B cell (primary cell): Measurements from ENCODE around the gene PAPSS1. TPM values are rescaled to one million over a fixed set of nuclear protein-coding genes. Genes with fewer than 3 reads are reported as not detected.

Experiments used
- ATAC-seq: fragments of 200-7000 bp; cut with Tn5 transposase; one replicate; pipeline ENCODE4 v1.10.0; 2021; ENCODE audit warnings: low read depth, mild to moderate bottlenecking, moderate number of reproducible peaks, moderate library complexity
- CTCF ChIA-PET: fragments of 350-600 bp; sonication (Branson Sonifier 250); formaldehyde crosslinking; loops from one replicate; lab custom pipeline; 2021; ENCODE audit warnings: antibody characterized with exemption, inconsistent platforms; lab: Charles Lee
- POLR2A ChIA-PET: fragments of 350-600 bp; sonication (Branson Sonifier 250); formaldehyde crosslinking; loops from one replicate; lab custom pipeline; 2021; ENCODE audit warnings: antibody characterized with exemption; lab: Charles Lee
- DNase-seq: peaks from one replicate; pipeline ENCODE4 v3.0.0; 2013
- H2AFZ ChIP-seq: 2 replicates; pipeline ENCODE4 v1.6.1; 2012; ENCODE audit warnings: mild to moderate bottlenecking, low read depth, low read length; ENCODE audit not compliant: insufficient read depth, poor library complexity, severe bottlenecking
- H3K27ac ChIP-seq, 2 donors: 1 replicate in 1 of 2; 2 replicates in 1 of 2; pipeline ENCODE4 v1.5.1; 2012 to 2013; ENCODE audit warnings: low read length in 2 of 2, mild to moderate bottlenecking in 2 of 2, moderate library complexity in 1 of 2
- H3K27me3 ChIP-seq, 4 experiments: fragments of 200-600 bp in 1 of 4; sonication (generic) in 1 of 4; replicated peaks in 1 of 4; 1 replicate in 2 of 4; 2 replicates in 2 of 4; pipeline versions ENCODE4 v1.6.1 to v1.7.0; 2013 to 2016; ENCODE audit warnings: low read length in 3 of 4, mild to moderate bottlenecking in 2 of 4, mixed read lengths in 1 of 4, moderate library complexity in 1 of 4; ENCODE audit not compliant: insufficient read depth in 4 of 4, control insufficient read depth in 3 of 4; ENCODE audit errors: control extremely low read depth in 1 of 4
- H3K36me3 ChIP-seq, 2 experiments: replicated peaks in 1 of 2; 1 replicate in 1 of 2; 2 replicates in 1 of 2; pipeline versions ENCODE4 v1.6.1 to v1.7.1; 2013; ENCODE audit warnings: low read length in 1 of 2; ENCODE audit not compliant: insufficient read depth in 2 of 2, control insufficient read depth in 1 of 2; ENCODE audit errors: control extremely low read depth in 1 of 2, extremely low read depth in 1 of 2
- H3K4me1 ChIP-seq, 2 donors: fragments of 200-600 bp in 1 of 2; sonication (generic) in 1 of 2; 1 replicate in 1 of 2; 2 replicates in 1 of 2; pipeline versions ENCODE4 v1.5.1 to v1.6.1; 2013 to 2017; ENCODE audit warnings: low read length in 2 of 2; ENCODE audit not compliant: control insufficient read depth in 2 of 2, insufficient read depth in 2 of 2
- H3K4me2 ChIP-seq: replicated peaks from 2 replicates; pipeline ENCODE3; 2012; ENCODE audit warnings: mild to moderate bottlenecking, low read depth, low read length; ENCODE audit not compliant: poor library complexity, severe bottlenecking
- H3K4me3 ChIP-seq, 5 experiments: fragments of 200-600 bp in 1 of 5; sonication (generic) in 1 of 5; 1 replicate in 3 of 5; 2 replicates in 2 of 5; pipeline versions ENCODE4 v1.5.1 to v1.7.0; 2011 to 2016; ENCODE audit warnings: low read length in 4 of 5, mild to moderate bottlenecking in 4 of 5, low read depth in 2 of 5, control low read depth in 1 of 5, moderate library complexity in 1 of 5; ENCODE audit not compliant: insufficient read depth in 1 of 5; ENCODE audit errors: control extremely low read depth in 1 of 5, extremely low read depth in 1 of 5
- H3K79me2 ChIP-seq: fragments of 200-600 bp; sonication (generic); one replicate; pipeline ENCODE4 v1.6.0; 2016; ENCODE audit warnings: low read length; ENCODE audit not compliant: control insufficient read depth, insufficient read depth
- H3K9ac ChIP-seq: fragments of 200-600 bp; sonication (generic); 2 replicates; pipeline ENCODE4 v1.6.1; 2017; ENCODE audit warnings: mild to moderate bottlenecking, low read length, moderate library complexity
- H3K9me3 ChIP-seq, 3 donors: one replicate each; pipeline versions ENCODE4 v1.6.1 to v1.7.1; 2013; ENCODE audit warnings: low read length in 2 of 3; ENCODE audit not compliant: control insufficient read depth in 2 of 3, insufficient read depth in 1 of 3; ENCODE audit errors: control extremely low read depth in 1 of 3
- H4K20me1 ChIP-seq: 2 replicates; pipeline ENCODE4 v1.6.0; 2012; ENCODE audit warnings: mild to moderate bottlenecking, low read length; ENCODE audit not compliant: insufficient read depth, control insufficient read depth, poor library complexity, severe bottlenecking
- H3K27ac Mint-ChIP-seq: one replicate; pipeline ENCODE4 v1.8.0; 2021; ENCODE audit warnings: mixed read lengths
- H3K27me3 Mint-ChIP-seq: one replicate; pipeline ENCODE4 v1.8.0; 2021; ENCODE audit warnings: mixed read lengths
- H3K4me1 Mint-ChIP-seq: one replicate; pipeline ENCODE4 v1.8.0; 2021; ENCODE audit warnings: mixed read lengths
- H3K4me3 Mint-ChIP-seq: one replicate; pipeline ENCODE4 v1.8.0; 2021; ENCODE audit warnings: mixed read lengths
- H3K9me3 Mint-ChIP-seq: one replicate; pipeline ENCODE4 v1.8.0; 2022; ENCODE audit warnings: mixed read lengths; ENCODE audit not compliant: insufficient read depth
- EZH2 ChIP-seq: IDR thresholded peaks from 2 replicates; pipeline ENCODE4 v1.6.1; 2012; ENCODE audit warnings: borderline replicate concordance, low read depth, mild to moderate bottlenecking, moderate library complexity, low read length; ENCODE audit not compliant: insufficient read depth, poor library complexity, severe bottlenecking
- WGBS: methylation state at CpG from one replicate; pipeline ENCODE4 v1.1.5; 2013; ENCODE audit warnings: missing lambda C conversion rate; ENCODE audit not compliant: insufficient coverage; 5-methylcytosine and 5-hydroxymethylcytosine counted together
- intact Hi-C: fragments of 100-400 bp; cut with micrococcal nuclease; formaldehyde crosslinking; loops from one replicate; pipeline ENCODE4 v1.10.0; 2022
- polyA plus RNA-seq: library from polyadenylated mRNA; depleted of rRNA; stranded (reverse); fragments of >200 nt; gene quantifications from 2 replicates; pipeline ENCODE4 v1.2.3, GENCODE V29; 2012
- total RNA-seq, 2 donors: library from RNA; stranded (reverse); fragments of 120-200 nt in 1 of 2; gene quantifications; 1 replicate in 1 of 2; 2 replicates in 1 of 2; pipeline versions ENCODE4 v1.2.3 to v1.2.4, GENCODE V29; 2013 to 2022
- TF ChIP-seq, protein P1 (sequence below): fragments of 200-600 bp; IDR thresholded peaks from one replicate; pipeline ENCODE4 v1.8.0; 2022; ENCODE audit warnings: antibody characterized with exemption, mild to moderate bottlenecking

Gene PAPSS1
- total and polyA plus RNA-seq, 2 donors (not counting 1 experiment from before 2014, with no cell fraction given): 21.4 to 33.9 TPM

- CTCF ChIA-PET: no interaction called here
- no peak overlapping the region for H3K4me3 ChIP-seq
- no peaks in the 10 kb centered on the region for H3K36me3 ChIP-seq
- Mint-ChIP-seq H3K4me1 (peaks cover 16% of the 10 kb centered on the region), H3K4me3 (no peak overlapping the region), H3K27me3 (no peaks in the 10 kb centered on the region), H3K27ac (no peak overlapping the region), H3K9me3 (peaks cover 3% of the 10 kb centered on the region)
- DNase-seq (no peak), ATAC-seq (no peak)
- H3K4me1 ChIP-seq: no peaks in the 10 kb centered on the region
- H3K9me3 ChIP-seq: peaks cover 0 to 6% (median 3%) of the 10 kb centered on the region in 3 donors
- H3K27me3 ChIP-seq: no peaks in the 10 kb centered on the region
- H3K79me2 ChIP-seq: peaks cover 74% of the 10 kb centered on the region
- H3K4me2 ChIP-seq: no peak overlapping the region
- no peak overlapping the region for H3K27ac ChIP-seq
- H3K9ac ChIP-seq: no peak overlapping the region
- POLR2A ChIA-PET: no interaction called here
- no peak overlapping the region for H2AFZ ChIP-seq
- TF ChIP-seq, protein P1, sequence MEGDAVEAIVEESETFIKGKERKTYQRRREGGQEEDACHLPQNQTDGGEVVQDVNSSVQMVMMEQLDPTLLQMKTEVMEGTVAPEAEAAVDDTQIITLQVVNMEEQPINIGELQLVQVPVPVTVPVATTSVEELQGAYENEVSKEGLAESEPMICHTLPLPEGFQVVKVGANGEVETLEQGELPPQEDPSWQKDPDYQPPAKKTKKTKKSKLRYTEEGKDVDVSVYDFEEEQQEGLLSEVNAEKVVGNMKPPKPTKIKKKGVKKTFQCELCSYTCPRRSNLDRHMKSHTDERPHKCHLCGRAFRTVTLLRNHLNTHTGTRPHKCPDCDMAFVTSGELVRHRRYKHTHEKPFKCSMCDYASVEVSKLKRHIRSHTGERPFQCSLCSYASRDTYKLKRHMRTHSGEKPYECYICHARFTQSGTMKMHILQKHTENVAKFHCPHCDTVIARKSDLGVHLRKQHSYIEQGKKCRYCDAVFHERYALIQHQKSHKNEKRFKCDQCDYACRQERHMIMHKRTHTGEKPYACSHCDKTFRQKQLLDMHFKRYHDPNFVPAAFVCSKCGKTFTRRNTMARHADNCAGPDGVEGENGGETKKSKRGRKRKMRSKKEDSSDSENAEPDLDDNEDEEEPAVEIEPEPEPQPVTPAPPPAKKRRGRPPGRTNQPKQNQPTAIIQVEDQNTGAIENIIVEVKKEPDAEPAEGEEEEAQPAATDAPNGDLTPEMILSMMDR: no peak
- intact Hi-C loops: no loop called here
- WGBS: 100% methylated on average over 2 of the region's 2 CpGs
- H4K20me1 ChIP-seq: peaks cover 12% of the 10 kb centered on the region
These were observed 7.8 kb downstream of the PAPSS1 start for GRCh38 chr4:107712236-107712635.

DNA sequence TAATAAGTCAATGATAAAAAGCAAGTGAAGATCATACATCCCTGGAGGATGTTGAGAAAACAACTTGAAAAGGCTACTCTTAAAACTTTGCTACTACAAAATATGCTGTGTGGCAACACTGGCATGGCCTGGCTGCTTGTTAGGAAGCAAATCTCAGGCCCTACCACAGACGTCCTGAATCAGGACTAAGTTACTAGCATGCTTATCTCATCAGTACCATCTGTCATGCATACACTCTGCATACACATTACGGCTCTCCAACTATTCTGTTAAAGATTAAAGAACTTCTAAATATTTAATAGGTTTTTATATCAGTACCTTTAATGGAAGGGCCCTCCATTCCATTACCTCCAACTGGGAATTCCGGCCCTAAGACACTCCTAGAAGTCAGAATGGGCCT, 8.2 kb downstream of the PAPSS1 start:
- H3K36me3 ChIP-seq: no peaks in the 10 kb centered on the region

More for the DNA sequence above, 8.2 kb downstream of the PAPSS1 start:
- Histone ChIP-seq H2AFZ (no peak overlapping the region), H3K4me3 (no peak overlapping the region), H3K27ac (no peak overlapping the region), H3K4me1 (no peaks in the 10 kb centered on the region), H3K79me2 (peaks cover 75% of the 10 kb centered on the region), H3K4me2 (no peak overlapping the region), H3K27me3 (no peaks in the 10 kb centered on the region), H4K20me1 (peaks cover 16% of the 10 kb centered on the region), H3K9me3 (peaks cover 0 to 10% (median 8%) of the 10 kb centered on the region in 3 donors), H3K9ac (no peak overlapping the region)
- no peaks in the 10 kb centered on the region for H3K27me3 Mint-ChIP-seq
- WGBS: 83% methylated on average over 1 of the region's 3 CpGs
- H3K27ac Mint-ChIP-seq: no peak overlapping the region
- no peak for ATAC-seq
- TF ChIP-seq EZH2: no peak
- TF ChIP-seq, protein P1: no peak
- H3K4me3 Mint-ChIP-seq: no peak overlapping the region
- H3K4me1 Mint-ChIP-seq: peaks cover 16% of the 10 kb centered on the region
- DNase-seq: no peak
- intact Hi-C loops: no loop called here
- POLR2A ChIA-PET: no interaction called here
- peaks cover 3% of the 10 kb centered on the region for H3K9me3 Mint-ChIP-seq
- CTCF ChIA-PET: no interaction called here
